ENCODE data around the gene ATP9B. TPM values are rescaled to one million over a fixed set of nuclear protein-coding genes. Genes with fewer than 3 reads are reported as not detected.

ATP9B gene
- total and polyA plus RNA-seq, 10 of the 15 experiments (the other 5 are each of a cell fraction or from before 2014, with no cell fraction given), result 0.74 to 20.7 (median 12.9) TPM

DNA sequence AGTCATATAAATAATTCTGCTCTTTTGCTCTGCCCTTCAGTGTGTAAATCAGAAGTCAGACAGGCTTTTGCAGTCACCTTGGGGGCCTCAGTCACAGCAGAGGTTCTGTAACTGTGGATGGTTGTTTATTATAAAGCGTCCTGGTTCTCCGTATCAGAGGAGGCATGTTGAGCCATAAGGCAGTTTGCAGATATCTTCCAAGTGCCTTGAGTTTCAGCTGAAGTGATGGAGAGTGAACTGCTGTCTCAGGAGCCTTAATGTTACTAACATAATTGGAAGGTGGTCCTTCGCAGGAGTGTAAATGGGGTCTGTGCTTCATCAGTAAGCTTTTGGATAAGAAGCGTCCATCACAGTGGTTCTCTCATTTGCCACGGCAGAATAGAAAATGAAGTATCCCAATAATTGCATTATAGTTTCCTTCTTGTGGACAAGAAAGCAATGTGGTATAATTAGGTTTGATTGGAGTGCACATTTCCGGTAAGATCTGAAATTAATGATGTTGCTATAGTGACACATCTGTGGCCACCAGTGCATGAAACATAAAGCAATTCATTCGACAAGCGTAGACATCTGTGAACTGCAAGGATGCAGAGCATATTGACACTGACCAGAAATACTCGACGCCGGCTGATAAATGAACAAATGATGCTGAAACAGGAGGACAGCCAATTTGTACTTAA, 214.1 kb downstream of the ATP9B start:
- Histone ChIP-seq H4K20me1 (ENCODE audit: control insufficient read depth, insufficient read depth) (no peaks in the 10 kb centered on the region), H3K4me2 (ENCODE audit: control insufficient read depth, insufficient read depth) (no peak overlapping the region), H3K79me2 (ENCODE audit: control insufficient read depth, insufficient read depth, low read length) (no peaks in the 10 kb centered on the region), H3K4me3 (no peak overlapping the region), H3K27me3 (replicated peaks in 1 of 2; ENCODE audit: control insufficient read depth in 2 of 2, insufficient read depth in 2 of 2, low read length in 1 of 2) (no peaks in the 10 kb centered on the region), H3K9ac (ENCODE audit: control insufficient read depth, insufficient read depth, low read length) (no peak overlapping the region), H3K9me3 (replicated peaks; ENCODE audit: control insufficient read depth, insufficient read depth, low read length) (no peaks in the 10 kb centered on the region), H3K36me3 (ENCODE audit: control insufficient read depth in 2 of 2, insufficient read depth in 2 of 2, low read length in 1 of 2) (peaks cover 0 to 1% of the 10 kb centered on the region in 2 experiments; a peak in 1 of 4 replicates), H3K27ac (ENCODE audit: control insufficient read depth, insufficient read depth) (no peak overlapping the region), H3K4me1 (ENCODE audit: control insufficient read depth, insufficient read depth, low read length) (no peaks in the 10 kb centered on the region), H2AFZ (ENCODE audit: control insufficient read depth, low read depth, low read length) (no peak overlapping the region)
- ChIA-PET CTCF (no interaction called here), SMC1A (ENCODE audit: uncharacterized antibody, unreplicated experiment) (no interaction called here), POLR2A (no interaction called here), RAD21 (ENCODE audit: unreplicated experiment) (no interaction called here)
- in situ Hi-C loops (cut with MboI) (no loop called here), intact Hi-C loops (cut with micrococcal nuclease; ENCODE audit: unreplicated experiment) (no loop called here)
- FAIRE-seq (no peak), ATAC-seq (no peak), DNase-seq (ENCODE audit: low read depth, low spot score) (no peak)
- BruUV-seq (replicated peaks), result no TSS peak
- 93% methylated on average over 11 of the region's 11 CpGs for WGBS (ENCODE audit: insufficient coverage, insufficient replicate concordance, low lambda C conversion rate, missing lambda C conversion rate)
- TF ChIP-seq EP300 (IDR thresholded peaks at IDR 0.05; ENCODE audit: borderline replicate concordance in 1 of 2, control insufficient read depth in 1 of 2, low read depth in 2 of 2, low read length in 2 of 2) (no peak), POLR2AphosphoS2 (IDR thresholded peaks at IDR 0.05; ENCODE audit: low read depth, low read length) (no peak), ZNF217 (IDR thresholded peaks at IDR 0.05) (no peak), ZBTB40 (IDR thresholded peaks at IDR 0.05; ENCODE audit: borderline replicate concordance) (no peak), WRNIP1 (IDR thresholded peaks at IDR 0.05; ENCODE audit: borderline replicate concordance, low read depth, low read length) (no peak), HDGF (IDR thresholded peaks at IDR 0.05) (no peak), NRF1 (conservative IDR thresholded peaks at IDR 0.05; ENCODE audit: low read depth, low read length) (no peak), CREB1 (IDR thresholded peaks at IDR 0.05; ENCODE audit: low read depth) (no peak), ATF7 (IDR thresholded peaks at IDR 0.05; ENCODE audit: low read depth) (no peak)
- TF ChIP-seq, protein P1, sequence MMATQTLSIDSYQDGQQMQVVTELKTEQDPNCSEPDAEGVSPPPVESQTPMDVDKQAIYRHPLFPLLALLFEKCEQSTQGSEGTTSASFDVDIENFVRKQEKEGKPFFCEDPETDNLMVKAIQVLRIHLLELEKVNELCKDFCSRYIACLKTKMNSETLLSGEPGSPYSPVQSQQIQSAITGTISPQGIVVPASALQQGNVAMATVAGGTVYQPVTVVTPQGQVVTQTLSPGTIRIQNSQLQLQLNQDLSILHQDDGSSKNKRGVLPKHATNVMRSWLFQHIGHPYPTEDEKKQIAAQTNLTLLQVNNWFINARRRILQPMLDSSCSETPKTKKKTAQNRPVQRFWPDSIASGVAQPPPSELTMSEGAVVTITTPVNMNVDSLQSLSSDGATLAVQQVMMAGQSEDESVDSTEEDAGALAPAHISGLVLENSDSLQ (IDR thresholded peaks at IDR 0.05), result no peak
- TF ChIP-seq, protein P2, sequence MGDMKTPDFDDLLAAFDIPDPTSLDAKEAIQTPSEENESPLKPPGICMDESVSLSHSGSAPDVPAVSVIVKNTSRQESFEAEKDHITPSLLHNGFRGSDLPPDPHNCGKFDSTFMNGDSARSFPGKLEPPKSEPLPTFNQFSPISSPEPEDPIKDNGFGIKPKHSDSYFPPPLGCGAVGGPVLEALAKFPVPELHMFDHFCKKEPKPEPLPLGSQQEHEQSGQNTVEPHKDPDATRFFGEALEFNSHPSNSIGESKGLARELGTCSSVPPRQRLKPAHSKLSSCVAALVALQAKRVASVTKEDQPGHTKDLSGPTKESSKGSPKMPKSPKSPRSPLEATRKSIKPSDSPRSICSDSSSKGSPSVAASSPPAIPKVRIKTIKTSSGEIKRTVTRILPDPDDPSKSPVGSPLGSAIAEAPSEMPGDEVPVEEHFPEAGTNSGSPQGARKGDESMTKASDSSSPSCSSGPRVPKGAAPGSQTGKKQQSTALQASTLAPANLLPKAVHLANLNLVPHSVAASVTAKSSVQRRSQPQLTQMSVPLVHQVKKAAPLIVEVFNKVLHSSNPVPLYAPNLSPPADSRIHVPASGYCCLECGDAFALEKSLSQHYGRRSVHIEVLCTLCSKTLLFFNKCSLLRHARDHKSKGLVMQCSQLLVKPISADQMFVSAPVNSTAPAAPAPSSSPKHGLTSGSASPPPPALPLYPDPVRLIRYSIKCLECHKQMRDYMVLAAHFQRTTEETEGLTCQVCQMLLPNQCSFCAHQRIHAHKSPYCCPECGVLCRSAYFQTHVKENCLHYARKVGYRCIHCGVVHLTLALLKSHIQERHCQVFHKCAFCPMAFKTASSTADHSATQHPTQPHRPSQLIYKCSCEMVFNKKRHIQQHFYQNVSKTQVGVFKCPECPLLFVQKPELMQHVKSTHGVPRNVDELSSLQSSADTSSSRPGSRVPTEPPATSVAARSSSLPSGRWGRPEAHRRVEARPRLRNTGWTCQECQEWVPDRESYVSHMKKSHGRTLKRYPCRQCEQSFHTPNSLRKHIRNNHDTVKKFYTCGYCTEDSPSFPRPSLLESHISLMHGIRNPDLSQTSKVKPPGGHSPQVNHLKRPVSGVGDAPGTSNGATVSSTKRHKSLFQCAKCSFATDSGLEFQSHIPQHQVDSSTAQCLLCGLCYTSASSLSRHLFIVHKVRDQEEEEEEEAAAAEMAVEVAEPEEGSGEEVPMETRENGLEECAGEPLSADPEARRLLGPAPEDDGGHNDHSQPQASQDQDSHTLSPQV (IDR thresholded peaks at IDR 0.05), result no peak
- TF ChIP-seq, protein P3, sequence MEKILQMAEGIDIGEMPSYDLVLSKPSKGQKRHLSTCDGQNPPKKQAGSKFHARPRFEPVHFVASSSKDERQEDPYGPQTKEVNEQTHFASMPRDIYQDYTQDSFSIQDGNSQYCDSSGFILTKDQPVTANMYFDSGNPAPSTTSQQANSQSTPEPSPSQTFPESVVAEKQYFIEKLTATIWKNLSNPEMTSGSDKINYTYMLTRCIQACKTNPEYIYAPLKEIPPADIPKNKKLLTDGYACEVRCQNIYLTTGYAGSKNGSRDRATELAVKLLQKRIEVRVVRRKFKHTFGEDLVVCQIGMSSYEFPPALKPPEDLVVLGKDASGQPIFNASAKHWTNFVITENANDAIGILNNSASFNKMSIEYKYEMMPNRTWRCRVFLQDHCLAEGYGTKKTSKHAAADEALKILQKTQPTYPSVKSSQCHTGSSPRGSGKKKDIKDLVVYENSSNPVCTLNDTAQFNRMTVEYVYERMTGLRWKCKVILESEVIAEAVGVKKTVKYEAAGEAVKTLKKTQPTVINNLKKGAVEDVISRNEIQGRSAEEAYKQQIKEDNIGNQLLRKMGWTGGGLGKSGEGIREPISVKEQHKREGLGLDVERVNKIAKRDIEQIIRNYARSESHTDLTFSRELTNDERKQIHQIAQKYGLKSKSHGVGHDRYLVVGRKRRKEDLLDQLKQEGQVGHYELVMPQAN (conservative IDR thresholded peaks at IDR 0.05), result no peak
